ENCODE measurements around the gene ALMS1. TPM values are rescaled to one million over a fixed set of nuclear protein-coding genes. Genes with fewer than 3 reads are reported as not detected.

The ALMS1 gene
- total and polyA plus RNA-seq, 2 donors (not counting 3 experiments of a cell fraction or from before 2014, with no cell fraction given), result 5.7 to 15.4 TPM

GRCh38 chr2:73614105-73614504 lies 228.5 kb downstream of the ALMS1 start:
- Histone ChIP-seq H3K36me3 (ENCODE audit: control insufficient read depth in 2 of 2, extremely low read depth in 1 of 2, insufficient read depth in 2 of 2, low read length in 2 of 2) (no peaks in the 10 kb centered on the region), H3K27me3 (ENCODE audit: control insufficient read depth in 2 of 2, insufficient read depth in 2 of 2, low read length in 2 of 2) (no peaks in the 10 kb centered on the region), H3K27ac (ENCODE audit: insufficient read depth, low read depth, low read length) (no peak overlapping the region), H2AFZ (ENCODE audit: low read depth, low read length) (no peak overlapping the region), H3K79me2 (ENCODE audit: control insufficient read depth, insufficient read depth, low read length) (no peaks in the 10 kb centered on the region), H3K9ac (replicated peaks; ENCODE audit: extremely low read depth, insufficient read depth, low read length) (no peak overlapping the region), H3K9me3 (replicated peaks; ENCODE audit: control insufficient read depth, insufficient read depth, low read length) (no peaks in the 10 kb centered on the region), H3K4me3 (replicated peaks in 1 of 3; ENCODE audit: insufficient read depth in 1 of 3, low read depth in 1 of 3, low read length in 3 of 3) (no peak overlapping the region), H3K4me1 (ENCODE audit: control insufficient read depth, extremely low read depth, insufficient read depth, low read length) (no peaks in the 10 kb centered on the region), H3K9me1 (replicated peaks; ENCODE audit: control insufficient read depth, extremely low read depth, insufficient read depth, low read length) (no peaks in the 10 kb centered on the region), H4K20me1 (replicated peaks; ENCODE audit: control insufficient read depth, extremely low read depth, insufficient read depth, low read length) (no peaks in the 10 kb centered on the region), H3K4me2 (ENCODE audit: insufficient read depth, low read length) (no peak overlapping the region)
- FAIRE-seq, result no peak
- intact Hi-C loops (cut with micrococcal nuclease) (no loop called here), dilution Hi-C loops (cut with MboI; ENCODE audit: extremely low pct_ligation_motif_present, low sequenced_read_pairs) (no loop called here)
- DNase-seq (ENCODE audit: low read depth, low spot score), result no peak
- ChIA-PET POLR2A (no interaction called here), CTCF (interaction anchor here (1.0 kb wide), 1 partner anchor 66 kb away, joined by 4 read pairs; no protein-coding TSS in a partner anchor)
- no TSS peak for BruUV-seq (replicated peaks)
- TF ChIP-seq, protein P1, sequence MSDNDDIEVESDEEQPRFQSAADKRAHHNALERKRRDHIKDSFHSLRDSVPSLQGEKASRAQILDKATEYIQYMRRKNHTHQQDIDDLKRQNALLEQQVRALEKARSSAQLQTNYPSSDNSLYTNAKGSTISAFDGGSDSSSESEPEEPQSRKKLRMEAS (IDR thresholded peaks at IDR 0.05; ENCODE audit: insufficient read depth, insufficient read length), result no peak
- no peak for TF ChIP-seq JUN (IDR thresholded peaks at IDR 0.05; ENCODE audit: borderline replicate concordance, insufficient read depth, insufficient read length, low read depth)
- no peak for TF ChIP-seq EZH2 (IDR thresholded peaks at IDR 0.05; ENCODE audit: borderline replicate concordance, low read depth, low read length, severe bottlenecking)
- no peak for TF ChIP-seq POLR2A (IDR thresholded peaks at IDR 0.05; ENCODE audit: low read depth, low read length)
- TF ChIP-seq, protein P2, sequence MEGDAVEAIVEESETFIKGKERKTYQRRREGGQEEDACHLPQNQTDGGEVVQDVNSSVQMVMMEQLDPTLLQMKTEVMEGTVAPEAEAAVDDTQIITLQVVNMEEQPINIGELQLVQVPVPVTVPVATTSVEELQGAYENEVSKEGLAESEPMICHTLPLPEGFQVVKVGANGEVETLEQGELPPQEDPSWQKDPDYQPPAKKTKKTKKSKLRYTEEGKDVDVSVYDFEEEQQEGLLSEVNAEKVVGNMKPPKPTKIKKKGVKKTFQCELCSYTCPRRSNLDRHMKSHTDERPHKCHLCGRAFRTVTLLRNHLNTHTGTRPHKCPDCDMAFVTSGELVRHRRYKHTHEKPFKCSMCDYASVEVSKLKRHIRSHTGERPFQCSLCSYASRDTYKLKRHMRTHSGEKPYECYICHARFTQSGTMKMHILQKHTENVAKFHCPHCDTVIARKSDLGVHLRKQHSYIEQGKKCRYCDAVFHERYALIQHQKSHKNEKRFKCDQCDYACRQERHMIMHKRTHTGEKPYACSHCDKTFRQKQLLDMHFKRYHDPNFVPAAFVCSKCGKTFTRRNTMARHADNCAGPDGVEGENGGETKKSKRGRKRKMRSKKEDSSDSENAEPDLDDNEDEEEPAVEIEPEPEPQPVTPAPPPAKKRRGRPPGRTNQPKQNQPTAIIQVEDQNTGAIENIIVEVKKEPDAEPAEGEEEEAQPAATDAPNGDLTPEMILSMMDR (IDR thresholded peaks at IDR 0.05; ENCODE audit: extremely low read depth in 1 of 2, insufficient read depth in 1 of 2, low read depth in 1 of 2, low read length in 2 of 2), result no peak
- no peak for TF ChIP-seq FOS (IDR thresholded peaks at IDR 0.05; ENCODE audit: borderline replicate concordance, insufficient read depth, low read length)
- TF ChIP-seq MYC (IDR thresholded peaks at IDR 0.05; ENCODE audit: low read depth, low read length), result no peak
